Neural crest cell (in vitro differentiated cells): ENCODE data around the gene RPA1. TPM values are rescaled to one million over a fixed set of nuclear protein-coding genes. Genes with fewer than 3 reads are reported as not detected.

Source experiments
- DNase-seq: peaks from one replicate; pipeline ENCODE4 v3.0.0; 2021; ENCODE audit warnings: low read depth, mixed read lengths, low spot score
- H3K27ac Mint-ChIP-seq: one replicate; pipeline ENCODE4 v1.8.0; 2021; ENCODE audit warnings: mild to moderate bottlenecking, mixed read lengths; ENCODE audit not compliant: unreplicated experiment
- H3K27me3 Mint-ChIP-seq: 2 replicates; pipeline ENCODE4 v1.8.0; 2021; ENCODE audit warnings: low read depth, mild to moderate bottlenecking, mixed read lengths
- H3K36me3 Mint-ChIP-seq: 2 replicates; pipeline ENCODE4 v1.8.0; 2021; ENCODE audit warnings: low read depth, mild to moderate bottlenecking, mixed read lengths
- H3K4me1 Mint-ChIP-seq: 2 replicates; pipeline ENCODE4 v1.8.0; 2021; ENCODE audit warnings: mixed read lengths
- H3K4me3 Mint-ChIP-seq: one replicate; pipeline ENCODE4 v1.8.0; 2021; ENCODE audit warnings: mild to moderate bottlenecking, mixed read lengths
- H3K9me3 Mint-ChIP-seq: 2 replicates; pipeline ENCODE4 v1.8.0; 2021; ENCODE audit warnings: mixed read lengths
- total RNA-seq: library from RNA; stranded (reverse); gene quantifications from 2 replicates; pipeline ENCODE4 v1.2.1, GENCODE V29; 2021
- TF ChIP-seq, protein P1 (sequence below): fragments of 200-600 bp; sonication (generic); conservative IDR thresholded peaks from 2 replicates; pipeline ENCODE4 v1.5.0; 2021; ENCODE audit warnings: antibody characterized with exemption, mild to moderate bottlenecking

The RPA1 gene
- total RNA-seq, 1 donor from 2014 or later, result 215 TPM

GRCh38 chr17:1937461-1937860, 107.7 kb downstream of the RPA1 start:
- no peaks in the 10 kb centered on the region for H3K9me3 Mint-ChIP-seq
- H3K27ac Mint-ChIP-seq, result no peak overlapping the region
- no peaks in the 10 kb centered on the region for H3K27me3 Mint-ChIP-seq
- H3K4me3 Mint-ChIP-seq, result no peak overlapping the region
- peaks cover 12% of the 10 kb centered on the region for H3K4me1 Mint-ChIP-seq
- TF ChIP-seq, protein P1, sequence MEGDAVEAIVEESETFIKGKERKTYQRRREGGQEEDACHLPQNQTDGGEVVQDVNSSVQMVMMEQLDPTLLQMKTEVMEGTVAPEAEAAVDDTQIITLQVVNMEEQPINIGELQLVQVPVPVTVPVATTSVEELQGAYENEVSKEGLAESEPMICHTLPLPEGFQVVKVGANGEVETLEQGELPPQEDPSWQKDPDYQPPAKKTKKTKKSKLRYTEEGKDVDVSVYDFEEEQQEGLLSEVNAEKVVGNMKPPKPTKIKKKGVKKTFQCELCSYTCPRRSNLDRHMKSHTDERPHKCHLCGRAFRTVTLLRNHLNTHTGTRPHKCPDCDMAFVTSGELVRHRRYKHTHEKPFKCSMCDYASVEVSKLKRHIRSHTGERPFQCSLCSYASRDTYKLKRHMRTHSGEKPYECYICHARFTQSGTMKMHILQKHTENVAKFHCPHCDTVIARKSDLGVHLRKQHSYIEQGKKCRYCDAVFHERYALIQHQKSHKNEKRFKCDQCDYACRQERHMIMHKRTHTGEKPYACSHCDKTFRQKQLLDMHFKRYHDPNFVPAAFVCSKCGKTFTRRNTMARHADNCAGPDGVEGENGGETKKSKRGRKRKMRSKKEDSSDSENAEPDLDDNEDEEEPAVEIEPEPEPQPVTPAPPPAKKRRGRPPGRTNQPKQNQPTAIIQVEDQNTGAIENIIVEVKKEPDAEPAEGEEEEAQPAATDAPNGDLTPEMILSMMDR, result no peak
- H3K36me3 Mint-ChIP-seq, result no peaks in the 10 kb centered on the region
- no peak for DNase-seq

DNA sequence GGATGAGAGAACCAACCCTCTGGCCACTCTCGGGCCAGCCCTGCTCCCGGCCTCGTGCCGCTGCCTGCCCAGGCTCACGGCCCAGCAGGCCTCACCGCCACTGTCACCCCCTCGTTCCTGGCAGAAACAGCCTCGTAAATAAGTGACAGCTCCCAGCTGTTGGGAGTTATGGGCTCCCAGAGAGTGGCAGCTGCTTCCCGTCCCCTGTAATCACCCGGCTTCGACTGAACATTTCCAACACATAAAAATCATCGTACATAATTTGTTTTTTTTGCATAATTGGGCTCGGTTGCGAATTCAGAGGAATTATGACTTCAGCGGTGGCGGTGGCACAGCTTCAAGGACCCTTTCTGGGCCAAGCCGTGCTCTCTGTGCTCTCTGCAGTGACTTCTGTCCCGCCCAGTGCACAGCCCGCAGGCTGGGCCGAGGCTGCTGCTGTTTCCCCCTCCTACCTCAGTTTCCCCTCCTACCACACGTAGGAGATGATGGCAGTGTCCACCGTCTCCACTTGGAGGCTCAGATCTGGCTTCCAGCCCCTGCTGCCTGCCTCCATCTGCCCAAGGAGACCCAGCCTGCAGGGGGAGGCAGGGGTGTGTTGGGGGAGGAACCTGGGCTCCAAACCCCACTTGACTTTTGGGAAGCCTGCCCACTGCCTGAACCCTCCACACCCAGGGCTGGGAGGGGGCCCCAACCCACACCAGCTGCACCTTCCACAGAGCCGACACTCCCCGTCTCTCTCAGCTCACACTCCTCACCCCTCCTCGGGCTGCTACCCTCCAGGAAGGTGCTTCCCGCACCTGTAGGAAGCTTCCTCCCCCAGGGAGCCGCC, 110.4 kb downstream of the RPA1 start:
- H3K4me3 Mint-ChIP-seq, result no peak overlapping the region
- TF ChIP-seq, protein P1, result no peak
- no peaks in the 10 kb centered on the region for H3K36me3 Mint-ChIP-seq
- H3K27me3 Mint-ChIP-seq, result no peaks in the 10 kb centered on the region
- H3K9me3 Mint-ChIP-seq, result no peaks in the 10 kb centered on the region
- no peak for DNase-seq
- H3K27ac Mint-ChIP-seq, result no peak overlapping the region
- H3K4me1 Mint-ChIP-seq, result peaks cover 4% of the 10 kb centered on the region

DNA sequence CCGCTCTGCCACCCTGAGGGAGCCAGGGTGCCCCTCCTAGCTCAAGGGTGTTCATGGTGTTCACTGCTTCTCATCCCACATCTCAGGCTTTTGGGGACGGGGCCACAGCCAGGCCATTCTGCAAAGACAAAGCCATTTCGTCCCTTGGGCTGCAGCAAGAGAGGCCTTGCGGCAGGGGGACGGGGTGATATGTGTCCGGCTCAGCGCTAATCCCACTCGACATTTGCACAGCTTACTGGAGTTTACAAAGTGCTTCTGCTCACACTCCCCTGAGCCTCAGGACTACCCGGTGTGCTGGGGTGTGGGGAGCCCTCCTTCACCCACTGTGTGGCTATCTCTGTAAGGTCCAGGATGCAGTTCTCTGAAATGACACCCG, 111.0 kb downstream of the RPA1 start:
- TF ChIP-seq, protein P1, result no peak
- H3K27me3 Mint-ChIP-seq, result no peaks in the 10 kb centered on the region
- H3K4me1 Mint-ChIP-seq, result no peaks in the 10 kb centered on the region
- H3K27ac Mint-ChIP-seq, result no peak overlapping the region
- no peak for DNase-seq
- H3K4me3 Mint-ChIP-seq, result no peak overlapping the region
- no peaks in the 10 kb centered on the region for H3K9me3 Mint-ChIP-seq
- H3K36me3 Mint-ChIP-seq, result no peaks in the 10 kb centered on the region

DNA sequence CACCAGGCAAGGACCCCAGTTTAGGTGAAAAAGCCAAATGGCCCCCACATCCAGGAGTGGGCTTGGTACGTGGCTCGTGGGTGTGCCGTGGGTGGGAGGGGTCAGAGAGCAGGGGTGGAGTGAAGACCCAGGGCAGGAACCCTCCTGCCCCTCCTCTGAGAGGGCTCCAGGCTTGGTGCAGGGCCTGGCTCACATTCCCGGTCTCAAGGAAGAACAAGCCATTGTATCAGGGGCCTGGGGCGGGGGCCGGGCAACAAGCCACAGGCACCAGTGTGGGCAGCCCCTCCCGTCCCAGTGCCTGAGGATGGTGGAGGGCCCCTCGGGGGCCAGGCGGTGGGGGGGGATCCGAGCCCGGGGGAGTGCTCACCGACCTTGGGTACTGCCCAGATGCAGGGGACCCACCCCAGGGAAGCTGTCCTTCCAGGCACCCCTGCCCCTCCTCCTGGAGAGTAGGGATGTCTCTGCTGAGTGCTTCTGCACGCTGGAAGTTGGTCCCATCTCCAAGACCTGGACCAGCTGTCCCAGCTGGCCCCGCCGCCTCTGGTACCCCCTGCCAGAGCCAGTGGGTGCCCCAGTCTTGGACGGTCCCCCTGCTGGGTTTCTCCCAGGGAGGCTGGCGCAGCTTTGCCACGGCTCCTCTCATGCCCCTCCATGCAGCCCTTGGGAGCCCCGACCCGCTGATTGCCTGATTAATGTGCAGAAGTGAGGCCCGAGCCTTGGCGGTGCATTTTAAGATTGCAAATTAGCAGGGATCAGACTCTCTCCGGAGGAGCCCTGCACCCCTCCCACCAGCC, 111.7 kb downstream of the RPA1 start:
- Mint-ChIP-seq H3K27me3 (no peaks in the 10 kb centered on the region), H3K4me3 (no peak overlapping the region), H3K9me3 (no peaks in the 10 kb centered on the region), H3K4me1 (peaks cover 5% of the 10 kb centered on the region), H3K27ac (no peak overlapping the region), H3K36me3 (no peaks in the 10 kb centered on the region)
- DNase-seq, result no peak
- TF ChIP-seq, protein P1, result no peak

GRCh38 chr17:1942066-1942365, 112.2 kb downstream of the RPA1 start:
- TF ChIP-seq, protein P1, result no peak
- Mint-ChIP-seq H3K9me3 (no peaks in the 10 kb centered on the region), H3K4me1 (peaks cover 10% of the 10 kb centered on the region), H3K4me3 (no peak overlapping the region), H3K36me3 (no peaks in the 10 kb centered on the region), H3K27ac (no peak overlapping the region), H3K27me3 (no peaks in the 10 kb centered on the region)
- DNase-seq, result no peak
